Activated B cell treated with CpG ODN at 0.5 μM for 24 hours (primary cell): ENCODE results near the gene PSMC3. TPM values are rescaled to one million over a fixed set of nuclear protein-coding genes. Genes with fewer than 3 reads are reported as not detected.

Experiments used
- ATAC-seq: fragments of 200-7000 bp; cut with Tn5 transposase; one replicate; pipeline ENCODE4 v1.10.0; 2021; ENCODE audit warnings: low read depth, mild to moderate bottlenecking, moderate library complexity
- CTCF ChIA-PET: fragments of 350-600 bp; sonication (Branson Sonifier 250); formaldehyde crosslinking; loops from one replicate; lab custom pipeline; 2021; ENCODE audit warnings: antibody characterized with exemption; lab: Charles Lee
- POLR2A ChIA-PET: fragments of 350-600 bp; sonication (Branson Sonifier 250); formaldehyde crosslinking; loops from one replicate; lab custom pipeline; 2021; ENCODE audit warnings: antibody characterized with exemption; lab: Charles Lee
- DNase-seq: peaks from one replicate; pipeline ENCODE4 v3.0.0; 2022
- H3K27ac Mint-ChIP-seq: one replicate; pipeline ENCODE4 v1.8.0; 2020; ENCODE audit warnings: mixed read lengths
- H3K27me3 Mint-ChIP-seq: one replicate; pipeline ENCODE4 v1.8.0; 2021; ENCODE audit warnings: mixed read lengths
- H3K36me3 Mint-ChIP-seq: one replicate; pipeline ENCODE4 v1.8.0; 2021; ENCODE audit warnings: low read depth, mixed read lengths
- H3K4me1 Mint-ChIP-seq: one replicate; pipeline ENCODE4 v1.8.0; 2021; ENCODE audit warnings: mixed read lengths
- H3K4me3 Mint-ChIP-seq: one replicate; pipeline ENCODE4 v1.8.0; 2020; ENCODE audit warnings: mild to moderate bottlenecking, mixed read lengths
- H3K9me3 Mint-ChIP-seq: one replicate; pipeline ENCODE4 v1.8.0; 2020; ENCODE audit warnings: mixed read lengths
- intact Hi-C: fragments of 100-400 bp; cut with micrococcal nuclease; formaldehyde crosslinking; loops from one replicate; pipeline ENCODE4 v1.15.1; 2024
- total RNA-seq: library from RNA; stranded (reverse); gene quantifications from 2 replicates; pipeline ENCODE4 v1.2.3, GENCODE V29; 2022
- TF ChIP-seq, protein P1 (sequence below): fragments of 200-600 bp; IDR thresholded peaks from one replicate; pipeline ENCODE4 v1.8.0; 2022; ENCODE audit warnings: antibody characterized with exemption, mild to moderate bottlenecking

The PSMC3 gene
- total RNA-seq, 1 donor from 2014 or later: 101 TPM

DNA sequence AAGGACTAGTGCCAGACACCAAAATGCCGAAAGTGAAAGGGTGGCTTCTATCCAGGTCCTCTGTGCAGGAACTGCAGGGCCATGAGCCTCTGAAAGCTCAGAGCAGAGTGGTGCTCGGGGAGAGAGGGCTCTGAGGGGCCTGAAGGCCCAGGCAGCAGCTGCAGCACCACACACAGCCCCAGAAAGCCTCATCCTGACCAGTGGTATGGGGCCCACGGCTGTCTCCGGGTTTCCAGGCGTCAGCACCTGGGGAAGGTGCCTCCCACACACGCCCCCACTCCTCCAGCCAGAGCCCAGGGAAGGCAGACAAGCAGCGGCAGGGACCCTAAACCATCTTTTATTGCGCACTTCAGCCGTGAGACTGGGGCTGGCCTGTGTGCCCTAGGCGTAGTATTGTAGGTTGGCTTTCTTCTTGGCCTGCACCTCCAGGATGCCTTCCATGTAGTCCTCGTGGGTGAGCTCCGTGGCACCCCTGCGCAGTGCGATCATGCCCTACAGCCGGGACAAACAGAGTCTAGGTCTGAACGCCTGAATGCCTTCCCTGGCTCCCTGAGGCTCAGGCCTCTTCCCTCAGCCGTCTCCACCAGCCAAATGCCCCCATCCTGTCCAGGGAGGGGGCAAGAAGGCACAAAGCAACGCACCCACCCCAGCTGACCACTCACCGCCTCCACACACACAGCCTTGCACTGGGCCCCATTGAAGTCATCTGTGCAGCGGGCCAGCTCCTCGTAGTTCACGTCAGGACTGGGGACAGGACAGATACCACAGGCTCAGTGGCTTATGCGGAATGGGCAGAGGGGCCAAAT, 7.6 kb downstream of the PSMC3 start:
- H3K27me3 Mint-ChIP-seq: no peaks in the 10 kb centered on the region
- intact Hi-C loops: no loop called here
- ChIA-PET CTCF (no interaction called here), POLR2A (interaction anchor here (1.0 kb wide), 1 partner anchor 25 kb away, joined by 4 read pairs; no protein-coding TSS in a partner anchor)
- H3K36me3 Mint-ChIP-seq: peaks cover 81% of the 10 kb centered on the region
- ATAC-seq (no peak), DNase-seq (no peak)
- H3K9me3 Mint-ChIP-seq: no peaks in the 10 kb centered on the region
- no peaks in the 10 kb centered on the region for H3K4me1 Mint-ChIP-seq
- no peak overlapping the region for H3K27ac Mint-ChIP-seq
- TF ChIP-seq, protein P1, sequence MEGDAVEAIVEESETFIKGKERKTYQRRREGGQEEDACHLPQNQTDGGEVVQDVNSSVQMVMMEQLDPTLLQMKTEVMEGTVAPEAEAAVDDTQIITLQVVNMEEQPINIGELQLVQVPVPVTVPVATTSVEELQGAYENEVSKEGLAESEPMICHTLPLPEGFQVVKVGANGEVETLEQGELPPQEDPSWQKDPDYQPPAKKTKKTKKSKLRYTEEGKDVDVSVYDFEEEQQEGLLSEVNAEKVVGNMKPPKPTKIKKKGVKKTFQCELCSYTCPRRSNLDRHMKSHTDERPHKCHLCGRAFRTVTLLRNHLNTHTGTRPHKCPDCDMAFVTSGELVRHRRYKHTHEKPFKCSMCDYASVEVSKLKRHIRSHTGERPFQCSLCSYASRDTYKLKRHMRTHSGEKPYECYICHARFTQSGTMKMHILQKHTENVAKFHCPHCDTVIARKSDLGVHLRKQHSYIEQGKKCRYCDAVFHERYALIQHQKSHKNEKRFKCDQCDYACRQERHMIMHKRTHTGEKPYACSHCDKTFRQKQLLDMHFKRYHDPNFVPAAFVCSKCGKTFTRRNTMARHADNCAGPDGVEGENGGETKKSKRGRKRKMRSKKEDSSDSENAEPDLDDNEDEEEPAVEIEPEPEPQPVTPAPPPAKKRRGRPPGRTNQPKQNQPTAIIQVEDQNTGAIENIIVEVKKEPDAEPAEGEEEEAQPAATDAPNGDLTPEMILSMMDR: no peak
- H3K4me3 Mint-ChIP-seq: no peak overlapping the region

DNA sequence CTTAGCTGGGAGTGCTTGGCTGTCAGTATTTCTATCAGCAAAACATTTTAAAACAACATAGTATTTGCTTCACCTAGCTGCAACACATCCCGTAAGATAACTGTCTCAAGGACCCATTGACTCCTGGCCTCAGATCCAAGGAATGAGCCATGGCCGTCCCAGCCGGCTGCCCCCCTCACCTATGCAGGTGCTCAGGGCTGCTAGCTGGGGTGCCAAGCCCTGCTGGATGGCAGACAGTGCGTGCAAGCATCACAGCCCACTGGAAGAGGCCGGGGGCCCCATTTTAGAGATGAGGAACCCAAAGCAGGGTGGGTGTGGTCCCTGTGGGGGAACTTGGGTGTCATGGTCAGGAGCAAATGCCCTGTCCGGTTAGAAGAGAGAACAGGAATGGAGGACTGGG, 8.5 kb downstream of the PSMC3 start:
- peak overlapping the region; percentile 25 for H3K27ac Mint-ChIP-seq
- ChIA-PET CTCF (no interaction called here), POLR2A (no interaction called here)
- DNase-seq: no peak
- TF ChIP-seq, protein P1: no peak
- H3K36me3 Mint-ChIP-seq: peaks cover 74% of the 10 kb centered on the region
- intact Hi-C loops: no loop called here
- no peak overlapping the region for H3K4me3 Mint-ChIP-seq
- H3K9me3 Mint-ChIP-seq: no peaks in the 10 kb centered on the region
- H3K27me3 Mint-ChIP-seq: no peaks in the 10 kb centered on the region
- no peak for ATAC-seq
- H3K4me1 Mint-ChIP-seq: no peaks in the 10 kb centered on the region

DNA sequence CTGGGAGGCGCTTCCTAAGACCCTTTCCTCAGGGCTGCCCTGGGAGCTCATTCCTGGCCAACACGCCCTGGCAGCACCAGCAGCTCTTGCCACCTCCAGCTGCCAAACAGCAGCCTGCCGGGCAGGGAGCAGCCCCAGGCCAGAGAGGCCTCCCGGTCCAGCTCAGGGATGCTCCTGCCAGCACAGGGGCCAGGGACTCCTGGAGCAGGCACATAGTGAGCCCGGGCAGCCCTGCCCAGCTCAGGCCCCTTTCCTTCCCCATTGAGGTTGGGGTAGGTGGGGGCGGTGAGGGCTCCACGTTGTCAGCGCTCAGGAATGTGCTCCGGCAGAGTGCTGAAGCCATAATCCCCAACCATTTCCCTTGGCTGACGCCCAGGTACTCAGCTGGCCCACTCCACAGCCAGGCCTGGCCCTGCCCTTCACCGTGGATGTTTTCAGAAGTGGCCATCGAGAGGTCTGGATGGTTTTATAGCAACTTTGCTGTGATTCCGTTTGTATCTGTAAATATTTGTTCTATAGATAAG, 10.2 kb downstream of the PSMC3 start:
- intact Hi-C loops: no loop called here
- H3K4me3 Mint-ChIP-seq: no peak overlapping the region

DNA sequence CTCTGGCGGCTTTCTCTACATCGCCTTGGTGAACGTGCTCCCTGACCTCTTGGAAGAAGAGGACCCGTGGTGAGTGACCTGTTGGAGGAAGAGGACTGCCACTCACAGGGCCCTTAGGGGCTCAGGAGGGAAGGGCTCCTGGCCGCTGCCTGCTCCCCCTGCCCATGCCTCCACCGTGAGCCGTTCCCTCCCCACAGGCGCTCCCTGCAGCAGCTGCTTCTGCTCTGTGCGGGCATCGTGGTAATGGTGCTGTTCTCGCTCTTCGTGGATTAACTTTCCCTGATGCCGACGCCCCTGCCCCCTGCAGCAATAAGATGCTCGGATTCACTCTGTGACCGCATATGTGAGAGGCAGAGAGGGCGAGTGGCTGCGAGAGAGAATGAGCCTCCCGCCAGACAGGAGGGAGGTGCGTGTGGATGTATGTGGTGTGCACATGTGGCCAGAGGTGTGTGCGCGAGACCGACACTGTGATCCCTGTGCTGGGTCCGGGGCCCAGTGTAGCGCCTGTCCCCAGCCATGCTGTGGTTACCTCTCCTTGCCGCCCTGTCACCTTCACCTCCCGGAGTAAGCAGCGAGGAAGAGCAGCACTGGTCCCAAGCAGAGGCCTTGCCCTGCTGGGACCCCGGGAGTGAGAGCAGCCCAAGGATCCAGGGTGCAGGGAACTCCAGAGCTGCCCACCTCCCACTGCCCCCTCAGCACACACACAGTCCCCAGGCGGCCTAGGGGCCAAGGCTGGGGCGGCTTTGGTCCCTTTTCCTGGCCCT, 11.0 kb downstream of the PSMC3 start:
- Mint-ChIP-seq H3K4me3 (no peak overlapping the region), H3K36me3 (peaks cover 53% of the 10 kb centered on the region), H3K27ac (no peak overlapping the region), H3K27me3 (no peaks in the 10 kb centered on the region), H3K4me1 (no peaks in the 10 kb centered on the region), H3K9me3 (no peaks in the 10 kb centered on the region)
- TF ChIP-seq, protein P1: no peak
- DNase-seq (no peak), ATAC-seq (no peak)
- ChIA-PET CTCF (no interaction called here), POLR2A (interaction anchor here (1.2 kb wide), 1 partner anchor 167 kb away, joined by 3 read pairs; the partner anchor contains the start of gene ACP2)
- intact Hi-C loops: no loop called here

More for the DNA sequence above, 10.2 kb downstream of the PSMC3 start:
- DNase-seq (no peak), ATAC-seq (no peak)
- Mint-ChIP-seq H3K27ac (no peak overlapping the region), H3K36me3 (peaks cover 59% of the 10 kb centered on the region), H3K27me3 (no peaks in the 10 kb centered on the region), H3K9me3 (no peaks in the 10 kb centered on the region), H3K4me1 (no peaks in the 10 kb centered on the region)
- TF ChIP-seq, protein P1: no peak
- CTCF ChIA-PET: no interaction called here
- POLR2A ChIA-PET: interaction anchor here (1.2 kb wide), 1 partner anchor 167 kb away, joined by 3 read pairs; the partner anchor contains the start of gene ACP2

DNA sequence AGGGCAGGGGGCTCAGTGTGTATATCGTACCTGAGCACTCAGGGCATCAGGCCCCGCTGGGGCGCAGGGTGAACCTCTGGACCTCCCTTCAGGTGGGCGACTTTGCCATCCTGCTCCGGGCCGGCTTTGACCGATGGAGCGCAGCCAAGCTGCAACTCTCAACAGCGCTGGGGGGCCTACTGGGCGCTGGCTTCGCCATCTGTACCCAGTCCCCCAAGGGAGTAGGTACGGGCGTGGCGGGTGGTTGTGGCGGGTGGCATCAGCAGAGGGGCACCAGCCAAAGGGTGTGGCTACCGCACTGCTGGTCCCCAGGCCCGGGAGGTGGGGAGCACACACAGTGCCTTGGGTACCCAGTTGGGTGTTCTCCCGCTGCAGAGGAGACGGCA, 11.6 kb downstream of the PSMC3 start:
- H3K36me3 Mint-ChIP-seq: peaks cover 47% of the 10 kb centered on the region
- ATAC-seq: no peak
- H3K4me1 Mint-ChIP-seq: no peaks in the 10 kb centered on the region
- no peak overlapping the region for H3K4me3 Mint-ChIP-seq
- ChIA-PET CTCF (no interaction called here), POLR2A (no interaction called here)
- H3K9me3 Mint-ChIP-seq: no peaks in the 10 kb centered on the region
- intact Hi-C loops: no loop called here
- no peak for DNase-seq
- no peak overlapping the region for H3K27ac Mint-ChIP-seq
- TF ChIP-seq, protein P1: no peak
- H3K27me3 Mint-ChIP-seq: no peaks in the 10 kb centered on the region
